ENCODE results near the gene CPSF4L.
"Not testable (repeated sequence)": the region's sequence is repeated elsewhere in the genome, so short reads cannot be mapped to it uniquely, and the experiment has no call there.

CPSF4L gene

GRCh38 chr17:73268582-73269328, 7.1 kb upstream of the CPSF4L start:
- no peak for DNase-seq (ENCODE audit: low read depth in 2 of 2)

DNA sequence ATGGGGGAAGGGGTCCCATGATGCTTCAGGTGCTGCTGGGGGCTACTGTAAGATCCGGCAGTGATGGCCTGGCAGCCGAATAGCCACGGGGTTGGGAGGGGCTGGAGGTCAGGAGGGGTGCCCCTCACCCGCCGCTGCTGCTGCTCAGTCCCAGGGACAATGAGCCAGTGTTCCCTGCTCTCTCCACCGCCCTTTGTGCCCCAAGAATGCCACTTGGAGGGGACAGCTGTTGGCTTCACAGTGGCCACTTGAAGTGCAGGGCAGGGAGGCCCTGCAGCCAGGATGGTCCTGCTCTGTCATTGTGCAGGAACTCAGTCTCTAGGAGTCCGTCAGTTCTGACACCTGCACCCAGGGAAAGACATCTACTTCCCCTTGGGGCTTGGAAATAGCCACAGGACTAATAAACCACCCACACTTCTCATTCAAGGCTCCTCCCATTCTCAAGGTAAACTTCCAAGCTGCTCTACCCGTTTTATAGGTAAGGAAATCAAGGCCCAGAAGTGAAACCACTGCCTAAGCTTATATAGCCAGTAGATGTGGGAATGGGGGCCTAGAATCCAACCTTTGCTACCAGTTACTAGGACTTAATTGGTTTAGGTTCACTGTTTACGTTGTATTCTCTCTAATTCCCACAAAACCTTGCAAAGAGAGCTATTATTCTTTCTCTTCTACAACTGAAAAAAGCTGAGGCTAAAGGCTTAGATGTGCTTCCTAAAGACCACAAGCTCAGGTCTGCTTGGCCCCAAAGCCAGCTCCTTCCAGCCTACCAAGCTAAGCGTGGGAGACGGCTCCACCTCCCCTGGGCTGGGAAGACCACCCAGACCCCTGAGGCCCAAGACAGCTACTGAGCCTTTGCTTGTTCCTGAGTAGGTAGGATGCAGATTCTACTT, 6.2 kb upstream of the CPSF4L start:
- no peak for DNase-seq (ENCODE audit: low read depth in 2 of 2)

GRCh38 chr17:73266796-73267195, 5.1 kb upstream of the CPSF4L start:
- DNase-seq (ENCODE audit: low read depth in 2 of 2) = no peak

GRCh38 chr17:73265646-73266640, 4.3 kb upstream of the CPSF4L start:
- DNase-seq (ENCODE audit: low read depth in 2 of 2) = no peak

GRCh38 chr17:73264448-73264847, 2.8 kb upstream of the CPSF4L start:
- not testable (repeated sequence) for DNase-seq (ENCODE audit: low read depth in 2 of 2)

DNA sequence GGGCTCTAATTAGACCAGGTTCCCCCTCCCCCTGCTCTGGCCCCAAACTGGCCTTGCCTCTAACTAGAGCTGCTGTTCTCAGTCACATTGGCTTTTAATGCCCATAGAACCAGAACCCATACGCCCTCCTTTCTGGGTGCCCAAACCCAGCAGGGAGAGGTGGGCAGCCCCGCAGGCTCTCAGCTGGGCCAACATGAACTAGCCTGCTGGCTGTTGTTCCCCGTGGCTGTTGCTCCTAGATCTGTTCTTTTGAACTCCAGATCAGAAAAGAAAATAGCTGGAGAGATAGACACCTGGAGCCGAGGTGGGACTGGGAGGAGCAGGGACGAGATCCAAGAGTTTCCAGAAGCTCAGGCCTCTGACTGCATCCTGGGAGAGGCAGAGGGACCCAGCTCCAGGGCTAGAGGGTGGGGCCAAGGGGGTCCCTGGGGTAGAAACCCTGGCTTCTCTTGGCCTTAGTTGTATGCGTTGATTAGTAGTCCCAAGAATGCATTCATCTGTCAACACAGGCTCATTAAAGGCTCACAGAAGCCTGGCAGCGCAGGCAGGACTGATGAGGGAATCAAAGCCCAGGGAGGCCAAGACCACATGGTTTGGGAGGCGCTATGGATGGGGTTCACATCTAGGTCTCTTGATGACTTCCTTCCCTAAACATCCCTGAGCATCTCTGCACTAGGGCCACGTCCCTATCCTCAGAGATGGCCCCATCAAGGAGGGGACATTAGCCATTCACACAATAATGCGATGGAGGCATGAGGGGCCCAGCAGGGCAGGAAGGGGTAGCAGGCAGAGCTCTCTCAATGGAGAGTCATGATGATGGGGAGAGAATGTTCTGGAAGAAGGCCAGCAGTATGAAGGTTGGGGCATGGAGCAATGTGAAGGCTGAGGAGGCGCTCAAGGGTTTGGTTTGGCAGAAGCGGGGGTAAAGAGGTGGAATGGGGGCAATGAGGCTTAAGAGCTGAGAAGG, 1.3 kb upstream of the CPSF4L start:
- DNase-seq (ENCODE audit: low read depth in 2 of 2) = no peak

- DNase-seq (ENCODE audit: low read depth in 2 of 2) = no peak
Measured at GRCh38 chr17:73261952-73262675, 434 bp upstream of the CPSF4L start.

- no peak for DNase-seq (ENCODE audit: low read depth in 2 of 2)
Measured at GRCh38 chr17:73257516-73257915, 4.2 kb downstream of the CPSF4L start.

DNA sequence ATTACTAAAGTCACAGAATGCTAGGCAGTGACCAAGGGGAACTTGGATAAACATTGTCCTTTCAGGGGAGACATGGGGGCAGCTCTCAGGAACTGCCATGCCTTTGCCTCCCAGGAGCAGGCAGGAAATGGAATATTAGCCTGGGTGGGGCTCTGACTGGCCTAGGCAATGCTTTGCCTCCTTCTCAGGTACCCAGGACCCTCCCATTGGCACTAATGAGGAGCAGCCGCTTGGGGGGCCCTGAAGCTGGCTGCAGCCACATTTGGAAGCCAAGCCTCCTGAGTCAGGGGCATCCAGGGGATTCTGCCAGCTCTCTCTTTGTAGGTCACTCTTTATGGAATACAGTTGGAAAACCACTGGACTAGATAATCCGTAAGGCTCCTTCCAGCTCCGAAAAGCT, 5.5 kb downstream of the CPSF4L start:
- no peak for DNase-seq (ENCODE audit: low read depth in 2 of 2)

DNA sequence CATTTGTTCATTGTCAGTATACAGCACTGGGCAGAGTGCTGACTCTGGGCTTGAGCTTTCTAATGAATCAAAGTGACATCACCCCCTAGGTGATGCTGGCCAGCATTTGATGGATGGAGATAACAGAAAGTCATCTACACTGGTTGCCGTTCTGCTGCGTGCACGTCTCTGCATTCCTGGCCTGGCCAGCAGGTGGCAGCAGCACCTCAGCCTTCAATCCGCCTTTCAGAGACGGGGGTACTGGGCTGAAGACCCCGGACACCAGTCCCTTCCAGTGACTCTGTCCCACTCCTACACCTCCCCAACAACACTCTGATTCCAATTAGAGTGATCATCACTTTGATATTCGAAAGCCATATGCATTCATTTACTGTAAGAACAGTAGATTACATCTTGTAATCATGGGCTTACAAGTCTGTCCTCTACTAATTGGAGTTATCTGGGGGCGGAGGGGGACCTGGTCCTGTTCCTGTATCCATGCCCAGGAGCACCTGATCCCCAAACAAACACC, 6.0 kb downstream of the CPSF4L start:
- DNase-seq (ENCODE audit: low read depth in 2 of 2) = peak in 1 of 2 experiments; percentile 35

DNA sequence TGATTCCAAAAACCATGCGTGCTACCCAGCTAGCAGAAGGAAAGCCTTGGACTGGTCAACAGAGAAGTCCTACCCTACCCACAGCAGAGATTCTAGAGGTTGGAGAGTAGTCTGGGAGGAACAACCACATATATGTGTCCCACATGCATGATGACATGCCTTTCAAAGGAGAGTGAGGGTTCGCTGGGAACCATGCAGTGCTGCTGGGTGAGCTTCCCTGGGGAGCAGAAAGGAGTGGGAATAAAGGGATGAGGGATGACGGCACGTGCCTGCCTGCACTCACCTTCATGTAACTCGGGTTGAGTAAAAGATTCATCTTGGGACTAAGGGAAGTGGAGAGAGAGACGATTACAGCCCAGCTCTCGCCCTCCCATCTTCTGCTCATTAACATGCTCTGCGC, 9.8 kb downstream of the CPSF4L start:
- no peak for DNase-seq (ENCODE audit: low read depth in 2 of 2)

GRCh38 chr17:73250851-73251640, 10.6 kb downstream of the CPSF4L start:
- DNase-seq (ENCODE audit: low read depth in 2 of 2) = no peak

GRCh38 chr17:73249700-73250099, 12.0 kb downstream of the CPSF4L start:
- DNase-seq (ENCODE audit: low read depth in 2 of 2) = no peak

DNA sequence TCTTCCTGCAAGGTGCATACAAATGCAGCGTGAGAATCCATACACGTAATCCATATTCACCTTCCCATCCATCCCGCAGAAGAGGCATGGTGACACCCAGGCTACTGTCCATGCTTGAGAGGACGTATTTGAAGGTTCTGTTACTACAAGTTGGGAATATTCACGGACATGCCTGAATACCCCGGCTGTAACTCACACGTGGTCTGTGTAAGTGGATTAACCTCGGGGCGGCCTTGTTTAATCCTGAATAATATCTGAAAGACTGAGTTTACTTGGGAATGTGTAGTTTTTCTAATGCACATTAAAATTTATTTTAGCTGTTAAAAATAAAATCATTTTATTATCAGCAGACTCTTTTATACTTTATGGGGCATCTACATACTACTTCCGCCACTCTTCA, 13.1 kb downstream of the CPSF4L start:
- DNase-seq (ENCODE audit: low read depth in 2 of 2) = no peak

DNA sequence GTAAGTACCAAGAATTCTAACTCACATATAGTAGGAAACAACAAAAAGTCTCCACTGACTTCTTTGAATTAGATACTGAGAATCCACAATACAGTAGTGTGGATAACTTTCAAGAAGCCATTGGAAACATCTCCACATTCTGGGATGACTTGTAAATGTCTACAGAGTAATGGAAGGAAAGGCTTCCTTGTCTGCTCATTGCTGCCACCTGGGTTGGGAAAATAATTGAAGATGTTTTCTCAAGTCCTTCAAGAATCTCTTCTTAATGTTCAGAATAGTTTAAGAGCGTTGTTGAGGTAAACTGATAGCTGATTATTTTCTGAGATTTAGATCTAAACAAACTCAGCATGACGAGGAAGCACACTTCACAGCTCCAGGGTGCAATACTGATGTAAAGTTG, 14.0 kb downstream of the CPSF4L start:
- DNase-seq (ENCODE audit: low read depth in 2 of 2) = no peak

DNA sequence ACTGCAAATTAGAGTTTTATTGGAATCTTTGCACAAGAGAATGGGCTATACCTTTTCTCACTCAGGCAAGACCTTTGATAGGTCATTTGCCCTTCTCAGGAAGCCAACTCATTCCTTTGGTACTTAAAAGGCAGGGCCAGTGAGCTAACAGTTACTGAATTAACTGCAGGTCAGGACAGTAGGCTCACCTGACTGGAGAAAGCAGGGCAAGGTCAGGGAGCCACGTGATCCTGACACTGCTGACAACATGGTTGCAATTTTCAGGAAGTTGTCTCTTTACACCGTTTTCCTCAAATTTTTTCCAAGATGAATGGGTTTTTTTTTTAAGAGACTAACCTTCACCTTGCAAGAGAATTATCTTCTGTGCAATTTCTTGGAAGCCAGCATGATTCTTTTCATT, 21.1 kb downstream of the CPSF4L start:
- DNase-seq (ENCODE audit: low read depth in 2 of 2) = no peak

GRCh38 chr17:73237714-73238113, 24.0 kb downstream of the CPSF4L start:
- DNase-seq (ENCODE audit: low read depth in 2 of 2) = no peak

GRCh38 chr17:73234736-73235135, 26.9 kb downstream of the CPSF4L start:
- DNase-seq (ENCODE audit: low read depth in 2 of 2) = no peak
